ENCODE results near the gene TEX29.

TEX29 gene

GRCh38 chr13:111325941-111326620, 5.6 kb downstream of the TEX29 start:
- DNase-seq (ENCODE audit: low spot score) (no peak), ATAC-seq (ENCODE audit: low read depth) (no peak)
- Histone ChIP-seq H3K4me1 (ENCODE audit: insufficient read depth, poor library complexity, severe bottlenecking) (no peaks in the 10 kb centered on the region), H3K36me3 (ENCODE audit: low read depth) (no peaks in the 10 kb centered on the region), H3K9me3 (ENCODE audit: severe bottlenecking) (no peaks in the 10 kb centered on the region), H3K4me3 (ENCODE audit: severe bottlenecking) (no peak overlapping the region), H3K27me3 (ENCODE audit: insufficient read depth, poor library complexity, severe bottlenecking) (no peaks in the 10 kb centered on the region), H3K27ac (ENCODE audit: poor library complexity, severe bottlenecking) (no peak overlapping the region)
- TF ChIP-seq, protein P1, sequence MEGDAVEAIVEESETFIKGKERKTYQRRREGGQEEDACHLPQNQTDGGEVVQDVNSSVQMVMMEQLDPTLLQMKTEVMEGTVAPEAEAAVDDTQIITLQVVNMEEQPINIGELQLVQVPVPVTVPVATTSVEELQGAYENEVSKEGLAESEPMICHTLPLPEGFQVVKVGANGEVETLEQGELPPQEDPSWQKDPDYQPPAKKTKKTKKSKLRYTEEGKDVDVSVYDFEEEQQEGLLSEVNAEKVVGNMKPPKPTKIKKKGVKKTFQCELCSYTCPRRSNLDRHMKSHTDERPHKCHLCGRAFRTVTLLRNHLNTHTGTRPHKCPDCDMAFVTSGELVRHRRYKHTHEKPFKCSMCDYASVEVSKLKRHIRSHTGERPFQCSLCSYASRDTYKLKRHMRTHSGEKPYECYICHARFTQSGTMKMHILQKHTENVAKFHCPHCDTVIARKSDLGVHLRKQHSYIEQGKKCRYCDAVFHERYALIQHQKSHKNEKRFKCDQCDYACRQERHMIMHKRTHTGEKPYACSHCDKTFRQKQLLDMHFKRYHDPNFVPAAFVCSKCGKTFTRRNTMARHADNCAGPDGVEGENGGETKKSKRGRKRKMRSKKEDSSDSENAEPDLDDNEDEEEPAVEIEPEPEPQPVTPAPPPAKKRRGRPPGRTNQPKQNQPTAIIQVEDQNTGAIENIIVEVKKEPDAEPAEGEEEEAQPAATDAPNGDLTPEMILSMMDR (IDR thresholded peaks at IDR 0.05; ENCODE audit: poor library complexity, severe bottlenecking), result no peak

DNA sequence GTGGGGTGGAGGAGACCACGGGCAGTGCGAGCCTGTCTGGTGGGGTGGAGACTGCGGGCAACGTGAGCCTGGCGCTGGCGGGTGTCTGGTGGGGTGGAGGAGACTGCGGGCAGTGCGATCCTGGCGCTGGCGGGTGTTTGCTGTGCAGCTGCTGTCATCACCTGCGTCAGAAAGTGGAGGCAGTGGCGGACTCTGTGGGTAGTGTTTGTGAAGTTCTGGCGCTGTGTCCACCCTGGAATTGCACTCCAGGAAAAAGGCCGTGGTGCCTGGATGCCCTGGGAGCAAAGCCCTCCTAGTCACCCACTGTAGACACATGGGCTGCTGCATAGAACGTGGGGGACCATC, 6.2 kb downstream of the TEX29 start:
- TF ChIP-seq, protein P1 (IDR thresholded peaks at IDR 0.05; ENCODE audit: poor library complexity, severe bottlenecking), result no peak
- H3K4me3 ChIP-seq (ENCODE audit: severe bottlenecking), result no peak overlapping the region
- H3K4me1 ChIP-seq (ENCODE audit: insufficient read depth, poor library complexity, severe bottlenecking), result no peaks in the 10 kb centered on the region
- no peaks in the 10 kb centered on the region for H3K9me3 ChIP-seq (ENCODE audit: severe bottlenecking)
- no peaks in the 10 kb centered on the region for H3K36me3 ChIP-seq (ENCODE audit: low read depth)
- no peak overlapping the region for H3K27ac ChIP-seq (ENCODE audit: poor library complexity, severe bottlenecking)
- ATAC-seq (ENCODE audit: low read depth) (no peak), DNase-seq (ENCODE audit: low spot score) (no peak)
- H3K27me3 ChIP-seq (ENCODE audit: insufficient read depth, poor library complexity, severe bottlenecking), result peaks cover 2% of the 10 kb centered on the region

GRCh38 chr13:111326981-111327642, 6.7 kb downstream of the TEX29 start:
- Histone ChIP-seq H3K36me3 (ENCODE audit: low read depth) (no peaks in the 10 kb centered on the region), H3K4me1 (ENCODE audit: insufficient read depth, poor library complexity, severe bottlenecking) (no peaks in the 10 kb centered on the region), H3K27ac (ENCODE audit: poor library complexity, severe bottlenecking) (no peak overlapping the region), H3K4me3 (ENCODE audit: severe bottlenecking) (no peak overlapping the region), H3K27me3 (ENCODE audit: insufficient read depth, poor library complexity, severe bottlenecking) (peaks cover 5% of the 10 kb centered on the region), H3K9me3 (ENCODE audit: severe bottlenecking) (no peaks in the 10 kb centered on the region)
- TF ChIP-seq, protein P1 (IDR thresholded peaks at IDR 0.05; ENCODE audit: poor library complexity, severe bottlenecking), result no peak
- ATAC-seq (ENCODE audit: low read depth) (no peak), DNase-seq (ENCODE audit: low spot score) (no peak)

GRCh38 chr13:111327730-111328573, 7.5 kb downstream of the TEX29 start:
- H3K4me3 ChIP-seq (ENCODE audit: severe bottlenecking), result no peak overlapping the region
- peaks cover 5% of the 10 kb centered on the region for H3K27me3 ChIP-seq (ENCODE audit: insufficient read depth, poor library complexity, severe bottlenecking)
- no peaks in the 10 kb centered on the region for H3K36me3 ChIP-seq (ENCODE audit: low read depth)
- H3K4me1 ChIP-seq (ENCODE audit: insufficient read depth, poor library complexity, severe bottlenecking), result no peaks in the 10 kb centered on the region
- H3K27ac ChIP-seq (ENCODE audit: poor library complexity, severe bottlenecking), result no peak overlapping the region
- no peaks in the 10 kb centered on the region for H3K9me3 ChIP-seq (ENCODE audit: severe bottlenecking)
- TF ChIP-seq, protein P1 (IDR thresholded peaks at IDR 0.05; ENCODE audit: poor library complexity, severe bottlenecking), result no peak
- DNase-seq (ENCODE audit: low spot score) (no peak), ATAC-seq (ENCODE audit: low read depth) (no peak)
